ENCODE data around the gene SLC2A3. TPM values are rescaled to one million over a fixed set of nuclear protein-coding genes. Genes with fewer than 3 reads are reported as not detected.
"Not testable (repeated sequence)": the region's sequence is repeated elsewhere in the genome, so short reads cannot be mapped to it uniquely, and the experiment has no call there.

The SLC2A3 gene
- total and polyA plus RNA-seq, 5 donors = 13.6 to 29.9 (median 23.8) TPM

DNA sequence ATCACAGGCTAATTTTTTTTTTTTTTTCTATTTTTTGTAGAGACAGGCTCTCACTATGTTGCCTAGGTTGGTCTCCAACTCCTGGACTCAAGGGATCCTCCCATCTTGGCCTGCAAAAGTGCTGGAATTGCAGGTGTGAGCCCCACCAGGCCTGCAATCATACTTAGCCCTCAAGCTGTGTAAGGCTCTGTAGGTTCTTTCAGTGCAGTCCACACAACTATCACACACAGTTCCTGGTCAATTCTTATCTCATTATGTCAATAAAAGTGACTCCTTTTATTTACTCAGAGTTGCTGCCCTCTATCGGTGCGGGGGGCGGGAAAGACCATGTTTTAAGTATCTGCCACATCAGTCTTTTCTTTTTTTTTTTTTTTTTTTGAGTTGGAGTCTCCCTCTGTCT lies 29.0 kb downstream of the SLC2A3 start:
- H3K4me3 ChIP-seq (ENCODE audit: low read length) = no peak overlapping the region
- 22% methylated on average over 3 of the region's 3 CpGs for whole genome bisulfite sequencing
- ATAC-seq (peak; percentile 57 to 80), DNase-seq (no peak)
- H3K4me1 ChIP-seq (ENCODE audit: control insufficient read depth, insufficient read depth, low read length) = no peaks in the 10 kb centered on the region
- H3K9me3 ChIP-seq (ENCODE audit: control insufficient read depth, low read length) = no peaks in the 10 kb centered on the region
- intact Hi-C loops (cut with DNase I) = no loop called here
- no peaks in the 10 kb centered on the region for H3K27me3 ChIP-seq (ENCODE audit: control insufficient read depth, insufficient read depth)
- H3K27ac ChIP-seq (ENCODE audit: low read length) = no peak overlapping the region

GRCh38 chr12:7906303-7906702 lies 29.7 kb downstream of the SLC2A3 start:
- ATAC-seq; H3K27me3 ChIP-seq (ENCODE audit: control insufficient read depth, insufficient read depth); H3K4me3 ChIP-seq (ENCODE audit: low read length); H3K9me3 ChIP-seq (ENCODE audit: control insufficient read depth, low read length); intact Hi-C loops (cut with DNase I); H3K4me1 ChIP-seq (ENCODE audit: control insufficient read depth, insufficient read depth, low read length); DNase-seq; H3K27ac ChIP-seq (ENCODE audit: low read length): not testable (repeated sequence)
- WGBS = 74% methylated on average over 4 of the region's 4 CpGs

- H3K9me3 ChIP-seq (ENCODE audit: control insufficient read depth, low read length); H3K27me3 ChIP-seq (ENCODE audit: control insufficient read depth, insufficient read depth); ATAC-seq; intact Hi-C loops (cut with DNase I); H3K4me1 ChIP-seq (ENCODE audit: control insufficient read depth, insufficient read depth, low read length); DNase-seq; H3K4me3 ChIP-seq (ENCODE audit: low read length); H3K27ac ChIP-seq (ENCODE audit: low read length): not testable (repeated sequence)
- WGBS = 34% methylated on average over 2 of the region's 5 CpGs
These were observed 30.3 kb downstream of the SLC2A3 start for GRCh38 chr12:7905600-7906125.

DNA sequence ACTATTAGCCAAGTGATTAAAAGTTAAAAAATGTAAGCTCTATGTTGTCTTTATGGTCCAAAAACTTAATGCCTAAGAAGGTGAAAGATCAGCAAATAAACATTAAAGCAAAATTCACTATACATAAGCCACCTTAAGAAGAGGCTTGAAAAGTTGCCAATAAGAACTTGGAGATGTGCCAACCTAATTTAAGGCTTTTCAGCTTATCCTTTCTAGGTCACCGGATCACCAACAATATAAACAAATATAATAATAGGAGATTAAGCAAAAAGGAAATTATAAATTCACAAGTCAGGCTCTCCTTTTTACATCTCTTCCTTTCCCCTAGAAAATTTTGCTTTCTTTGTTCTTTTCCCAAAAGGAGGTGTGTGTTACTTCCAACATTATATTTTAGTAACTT lies 30.9 kb downstream of the SLC2A3 start:
- no peaks in the 10 kb centered on the region for H3K4me1 ChIP-seq (ENCODE audit: control insufficient read depth, insufficient read depth, low read length)
- intact Hi-C loops (cut with DNase I) = no loop called here
- H3K27me3 ChIP-seq (ENCODE audit: control insufficient read depth, insufficient read depth) = no peaks in the 10 kb centered on the region
- no peak overlapping the region for H3K4me3 ChIP-seq (ENCODE audit: low read length)
- DNase-seq = no peak
- 26% methylated on average over 1 of the region's 1 CpG for WGBS
- ATAC-seq = no peak
- no peak overlapping the region for H3K27ac ChIP-seq (ENCODE audit: low read length)
- no peaks in the 10 kb centered on the region for H3K9me3 ChIP-seq (ENCODE audit: control insufficient read depth, low read length)

DNA sequence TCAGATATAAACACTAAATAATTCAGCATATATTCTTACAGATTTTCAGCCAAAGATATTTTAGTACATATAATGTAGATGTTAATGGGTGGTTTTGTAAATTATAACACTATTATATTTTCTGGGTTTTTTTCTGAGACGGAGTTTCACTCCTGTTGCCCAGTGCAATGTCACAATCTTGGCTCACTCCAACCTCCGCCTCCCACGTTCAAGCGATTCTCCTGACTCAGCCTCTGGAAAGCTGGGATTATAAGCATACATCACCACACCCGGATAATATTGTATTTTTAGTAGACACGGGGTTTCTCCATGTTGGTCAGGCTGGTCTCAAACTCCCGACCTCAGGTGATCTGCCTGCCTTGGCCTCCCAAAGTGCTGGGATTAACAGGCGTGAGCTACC lies 33.6 kb downstream of the SLC2A3 start:
- H3K27me3 ChIP-seq (ENCODE audit: control insufficient read depth, insufficient read depth); H3K4me3 ChIP-seq (ENCODE audit: low read length); H3K4me1 ChIP-seq (ENCODE audit: control insufficient read depth, insufficient read depth, low read length); H3K9me3 ChIP-seq (ENCODE audit: control insufficient read depth, low read length); DNase-seq; H3K27ac ChIP-seq (ENCODE audit: low read length); ATAC-seq; intact Hi-C loops (cut with DNase I): not testable (repeated sequence)
- 74% methylated on average over 8 of the region's 8 CpGs for WGBS

DNA sequence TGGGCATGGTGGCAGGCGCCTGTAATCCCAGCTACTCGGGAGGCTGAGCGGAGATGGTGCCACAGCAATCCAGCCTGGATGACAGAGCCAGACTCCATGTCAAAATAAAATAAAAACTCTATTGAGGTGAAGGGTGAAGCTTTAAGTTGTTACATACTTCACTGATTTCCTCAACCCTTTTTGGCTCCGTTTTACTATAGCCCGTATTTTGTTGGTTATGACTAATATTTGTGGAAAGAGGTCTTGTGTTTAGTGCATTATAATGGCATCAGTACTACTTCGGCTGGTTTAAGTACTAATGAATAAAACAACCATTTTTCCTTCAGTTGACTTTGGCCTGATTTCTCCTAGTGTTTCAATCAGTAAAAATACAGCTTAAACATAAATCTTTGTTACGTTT lies 36.2 kb downstream of the SLC2A3 start:
- ATAC-seq = no peak

DNA sequence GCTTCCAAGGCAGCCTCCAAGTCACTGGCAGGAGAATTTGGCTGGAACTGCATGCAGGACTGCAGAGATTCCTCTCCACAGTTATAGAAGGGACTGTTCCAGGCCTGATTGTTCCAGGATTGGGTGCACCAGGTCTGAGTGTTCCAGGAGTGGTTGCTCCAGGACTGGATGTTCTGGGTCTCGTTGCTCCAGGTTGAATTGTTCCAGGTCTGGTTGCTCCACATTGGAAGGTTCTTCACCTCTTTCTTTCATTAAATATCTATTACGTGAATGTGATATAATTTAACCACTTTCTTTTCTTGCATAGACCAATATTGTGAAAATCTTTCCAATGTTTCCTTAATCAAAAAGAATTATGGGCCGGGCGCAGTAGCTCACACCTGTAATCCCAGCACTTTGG lies 39.3 kb downstream of the SLC2A3 start:
- 84% methylated on average over 4 of the region's 4 CpGs for WGBS
- H3K4me1 ChIP-seq (ENCODE audit: control insufficient read depth, insufficient read depth, low read length); DNase-seq; H3K9me3 ChIP-seq (ENCODE audit: control insufficient read depth, low read length); H3K27me3 ChIP-seq (ENCODE audit: control insufficient read depth, insufficient read depth); intact Hi-C loops (cut with DNase I); H3K27ac ChIP-seq (ENCODE audit: low read length); ATAC-seq; H3K4me3 ChIP-seq (ENCODE audit: low read length): not testable (repeated sequence)

More for the DNA sequence above, 36.2 kb downstream of the SLC2A3 start:
- Histone ChIP-seq H3K9me3 (ENCODE audit: control insufficient read depth, low read length) (no peaks in the 10 kb centered on the region), H3K4me1 (ENCODE audit: control insufficient read depth, insufficient read depth, low read length) (no peaks in the 10 kb centered on the region), H3K27ac (ENCODE audit: low read length) (no peak overlapping the region), H3K4me3 (ENCODE audit: low read length) (no peak overlapping the region), H3K27me3 (ENCODE audit: control insufficient read depth, insufficient read depth) (no peaks in the 10 kb centered on the region)
- intact Hi-C loops (cut with DNase I) = no loop called here
- 84% methylated on average over 7 of the region's 7 CpGs for WGBS
- no peak for DNase-seq

GRCh38 chr12:7892186-7892980 lies 43.6 kb downstream of the SLC2A3 start:
- no peaks in the 10 kb centered on the region for H3K4me1 ChIP-seq (ENCODE audit: control insufficient read depth, insufficient read depth, low read length)
- intact Hi-C loops (cut with DNase I) = no loop called here
- DNase-seq (no peak), ATAC-seq (no peak)
- no peak overlapping the region for H3K27ac ChIP-seq (ENCODE audit: low read length)
- 71% methylated on average over 4 of the region's 4 CpGs for WGBS
- H3K27me3 ChIP-seq (ENCODE audit: control insufficient read depth, insufficient read depth) = no peaks in the 10 kb centered on the region
- H3K9me3 ChIP-seq (ENCODE audit: control insufficient read depth, low read length) = no peaks in the 10 kb centered on the region
- H3K4me3 ChIP-seq (ENCODE audit: low read length) = no peak overlapping the region

DNA sequence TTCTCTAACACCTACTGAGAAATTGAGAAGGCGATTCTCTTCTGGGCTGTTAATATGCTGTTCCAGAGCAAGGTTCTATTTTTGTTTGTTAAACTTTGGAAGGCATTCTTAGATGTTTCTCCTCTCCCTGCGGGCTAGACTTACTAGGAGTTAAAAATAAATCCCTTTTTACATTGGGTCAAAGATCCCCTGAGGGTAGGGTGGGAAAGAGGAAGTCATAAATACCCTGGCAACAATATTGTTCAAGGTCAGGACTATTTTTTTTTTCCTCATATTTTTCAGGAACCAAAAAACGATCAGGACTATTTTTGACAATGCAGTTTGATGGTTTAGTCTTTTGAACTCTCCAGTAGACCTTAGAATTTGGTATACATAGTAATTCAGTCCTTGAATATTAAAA lies 51.3 kb downstream of the SLC2A3 start:
- no peak overlapping the region for H3K27ac ChIP-seq (ENCODE audit: low read length)
- ATAC-seq (no peak), DNase-seq (no peak)
- H3K4me1 ChIP-seq (ENCODE audit: control insufficient read depth, insufficient read depth, low read length) = no peaks in the 10 kb centered on the region
- no peak overlapping the region for H3K4me3 ChIP-seq (ENCODE audit: low read length)
- 32% methylated on average over 3 of the region's 3 CpGs for WGBS
- intact Hi-C loops (cut with DNase I) = no loop called here
- no peaks in the 10 kb centered on the region for H3K27me3 ChIP-seq (ENCODE audit: control insufficient read depth, insufficient read depth)
- H3K9me3 ChIP-seq (ENCODE audit: control insufficient read depth, low read length) = no peaks in the 10 kb centered on the region

GRCh38 chr12:7881736-7882120 lies 54.3 kb downstream of the SLC2A3 start:
- H3K27ac ChIP-seq (ENCODE audit: low read length); ATAC-seq; H3K4me3 ChIP-seq (ENCODE audit: low read length); H3K4me1 ChIP-seq (ENCODE audit: control insufficient read depth, insufficient read depth, low read length); intact Hi-C loops (cut with DNase I); H3K9me3 ChIP-seq (ENCODE audit: control insufficient read depth, low read length); DNase-seq; H3K27me3 ChIP-seq (ENCODE audit: control insufficient read depth, insufficient read depth): not testable (repeated sequence)
- 69% methylated on average over 4 of the region's 4 CpGs for WGBS

- H3K4me3 ChIP-seq (ENCODE audit: low read length); H3K9me3 ChIP-seq (ENCODE audit: control insufficient read depth, low read length); H3K27me3 ChIP-seq (ENCODE audit: control insufficient read depth, insufficient read depth); ATAC-seq; H3K27ac ChIP-seq (ENCODE audit: low read length); H3K4me1 ChIP-seq (ENCODE audit: control insufficient read depth, insufficient read depth, low read length); DNase-seq; intact Hi-C loops (cut with DNase I): not testable (repeated sequence)
- 94% methylated on average over 52 of the region's 52 CpGs for WGBS
These were observed 54.8 kb downstream of the SLC2A3 start for GRCh38 chr12:7880952-7881735.

Measured in right cardiac atrium (tissue), 5 donors.